ENCODE results near the gene ATP13A3.

- TF ChIP-seq GATA2 (IDR thresholded peaks at IDR 0.05; ENCODE audit: low read depth, low read length): no peak
- no peak for TF ChIP-seq GATA3 (IDR thresholded peaks at IDR 0.05; ENCODE audit: low read depth, low read length)
Observed at GRCh38 chr3:194475138-194475932, 11.5 kb downstream of the ATP13A3 start.

Data from SH-SY5Y (cell line).